ENCODE measurements around the gene STING1.

Gene STING1

GRCh38 chr5:139439013-139439903 lies 43.3 kb downstream of the STING1 start, which contains the start of gene DNAJC18:
TSS of gene DNAJC18 (minus strand) at chr5:139439525. CDS start at chr5:139439445, 80 bp downstream.
- Histone ChIP-seq H3K9ac (ENCODE audit: low read depth, low read length) (peak within 1 kb of the TSS; percentile 75), H3K36me3 (ENCODE audit: insufficient read depth, low read length) (no peaks in the 10 kb centered on the region), H3K4me1 (ENCODE audit: insufficient read depth, low read length) (peaks cover 25% of the 10 kb centered on the region), H2AFZ (ENCODE audit: low read depth, low read length) (peak within 1 kb of the TSS; percentile 99), H3K9me3 (ENCODE audit: insufficient read depth, low read length, severe bottlenecking) (no peaks in the 10 kb centered on the region), H3K4me2 (ENCODE audit: insufficient read depth, low read length) (peak within 1 kb of the TSS; percentile 93), H3K4me3 (ENCODE audit: low read depth in 1 of 2, low read length in 2 of 2) (peak within 1 kb of the TSS; percentile 67 to 91), H3K27me3 (ENCODE audit: insufficient read depth, low read length, poor library complexity) (no peaks in the 10 kb centered on the region), H3K79me2 (ENCODE audit: insufficient read depth, low read length) (0 out of 2 replicates have a peak, but pooled peaks cover 2% of the 10 kb centered on the region), H4K20me1 (ENCODE audit: insufficient read depth, low read length) (no peaks in the 10 kb centered on the region), H3K27ac (ENCODE audit: low read length) (peak within 1 kb of the TSS; percentile 83)
- peak; percentile 91 for DNase-seq
- ATAC-seq (ENCODE audit: insufficient read depth, low read depth): peak; percentile 97
- TF ChIP-seq EZH2 (IDR thresholded peaks at IDR 0.05; ENCODE audit: borderline replicate concordance, low read depth, low read length, severe bottlenecking) (no peak), CTCF (IDR thresholded peaks at IDR 0.05; ENCODE audit: borderline replicate concordance, extremely low read depth, low read length, poor library complexity, severe bottlenecking) (no peak)

- peak overlapping the region; percentile 47 for H2AFZ ChIP-seq (ENCODE audit: low read depth, low read length)
- H3K36me3 ChIP-seq (ENCODE audit: insufficient read depth, low read length): no peaks in the 10 kb centered on the region
- TF ChIP-seq EZH2 (IDR thresholded peaks at IDR 0.05; ENCODE audit: borderline replicate concordance, low read depth, low read length, severe bottlenecking) (no peak), CTCF (IDR thresholded peaks at IDR 0.05; ENCODE audit: borderline replicate concordance, extremely low read depth, low read length, poor library complexity, severe bottlenecking) (no peak)
- 0 out of 2 replicates have a peak, but pooled peaks cover 2% of the 10 kb centered on the region for H3K79me2 ChIP-seq (ENCODE audit: insufficient read depth, low read length)
- H3K4me1 ChIP-seq (ENCODE audit: insufficient read depth, low read length): peaks cover 19% of the 10 kb centered on the region
- DNase-seq (no peak), ATAC-seq (ENCODE audit: insufficient read depth, low read depth) (no peak; the same call in 2 of the 3 replicates)
- H3K4me2 ChIP-seq (ENCODE audit: insufficient read depth, low read length): peak overlapping the region; percentile 93
- no peaks in the 10 kb centered on the region for H3K27me3 ChIP-seq (ENCODE audit: insufficient read depth, low read length, poor library complexity)
- H3K4me3 ChIP-seq (ENCODE audit: low read depth in 1 of 2, low read length in 2 of 2): peak overlapping the region; percentile 67 to 91; a peak in 3 of 4 replicates
- no peaks in the 10 kb centered on the region for H4K20me1 ChIP-seq (ENCODE audit: insufficient read depth, low read length)
- no peaks in the 10 kb centered on the region for H3K9me3 ChIP-seq (ENCODE audit: insufficient read depth, low read length, severe bottlenecking)
- H3K9ac ChIP-seq (ENCODE audit: low read depth, low read length): peak overlapping the region; percentile 75
- no peak overlapping the region; the same call in 1 of the 2 replicates for H3K27ac ChIP-seq (ENCODE audit: low read length)
Observed at GRCh38 chr5:139438707-139439012, 43.9 kb downstream of the STING1 start.

GRCh38 chr5:139435676-139436075 lies 46.9 kb downstream of the STING1 start:
- H3K27me3 ChIP-seq (ENCODE audit: insufficient read depth, low read length, poor library complexity): no peaks in the 10 kb centered on the region
- no peak overlapping the region for H3K27ac ChIP-seq (ENCODE audit: low read length)
- no peak overlapping the region for H3K4me2 ChIP-seq (ENCODE audit: insufficient read depth, low read length)
- no peaks in the 10 kb centered on the region for H4K20me1 ChIP-seq (ENCODE audit: insufficient read depth, low read length)
- ATAC-seq (ENCODE audit: insufficient read depth, low read depth) (no peak), DNase-seq (no peak)
- no peak overlapping the region for H3K9ac ChIP-seq (ENCODE audit: low read depth, low read length)
- no peak for TF ChIP-seq EZH2 (IDR thresholded peaks at IDR 0.05; ENCODE audit: borderline replicate concordance, low read depth, low read length, severe bottlenecking)
- TF ChIP-seq CTCF (IDR thresholded peaks at IDR 0.05; ENCODE audit: borderline replicate concordance, extremely low read depth, low read length, poor library complexity, severe bottlenecking): no peak
- H3K4me3 ChIP-seq (ENCODE audit: low read depth in 1 of 2, low read length in 2 of 2): no peak overlapping the region
- H3K36me3 ChIP-seq (ENCODE audit: insufficient read depth, low read length): no peaks in the 10 kb centered on the region
- H3K79me2 ChIP-seq (ENCODE audit: insufficient read depth, low read length): 0 out of 2 replicates have a peak, but pooled peaks cover 2% of the 10 kb centered on the region
- H2AFZ ChIP-seq (ENCODE audit: low read depth, low read length): no peak overlapping the region
- H3K4me1 ChIP-seq (ENCODE audit: insufficient read depth, low read length): peaks cover 15% of the 10 kb centered on the region
- no peaks in the 10 kb centered on the region for H3K9me3 ChIP-seq (ENCODE audit: insufficient read depth, low read length, severe bottlenecking)
